ENCODE results near the gene IFITM1.

DNA sequence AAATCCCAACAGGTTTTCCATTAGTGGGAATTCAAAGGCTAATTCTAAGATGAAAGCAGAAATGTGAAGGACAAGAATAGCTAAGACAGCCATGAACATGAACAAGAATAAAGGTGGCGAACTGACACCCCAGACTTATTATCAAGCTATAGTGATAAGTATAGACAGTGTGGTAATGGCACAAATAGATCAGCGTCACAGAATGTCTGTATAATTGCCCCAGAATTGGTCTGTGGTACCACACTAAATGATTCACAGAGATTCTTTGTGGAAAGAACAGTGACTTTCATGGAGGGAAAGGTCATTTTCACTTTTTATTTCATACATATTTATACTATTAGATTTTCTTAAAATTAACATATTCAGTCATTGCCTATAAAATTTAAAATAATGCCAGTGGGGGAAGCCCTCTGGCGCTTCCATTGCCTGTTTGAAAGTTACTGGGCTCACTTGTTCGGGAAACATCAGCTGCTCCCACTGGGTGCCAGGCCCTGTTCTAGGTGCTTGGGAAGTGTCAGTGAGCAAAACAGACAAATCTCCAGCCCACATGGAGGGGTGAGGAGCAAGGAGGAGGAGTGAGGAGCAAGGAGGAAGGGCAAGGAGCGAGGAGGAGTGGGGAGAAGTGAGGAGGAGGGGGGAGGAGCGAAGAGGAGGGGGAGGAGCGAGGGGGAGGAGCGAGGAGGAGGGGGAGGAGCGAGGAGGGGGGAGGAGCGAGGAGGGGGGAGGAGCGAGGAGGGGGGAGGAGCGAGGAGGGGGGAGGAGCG is 47.0 kb upstream of the IFITM1 start:
- TF ChIP-seq YY1 (IDR thresholded peaks at IDR 0.05; ENCODE audit: insufficient read depth, insufficient read length) (no peak), SUZ12 (IDR thresholded peaks at IDR 0.05; ENCODE audit: extremely low read depth, insufficient read depth, insufficient read length) (no peak), ZNF274 (IDR thresholded peaks at IDR 0.05; ENCODE audit: low read depth, low read length) (no peak)
